Stimulated activated CD4-positive, alpha-beta T cell treated with anti-CD3 and anti-CD28 coated beads, Interleukin-1b, Interleukin-23, amount 100 ng/mL, for 1 hour (primary cell): ENCODE data around the gene ARHGAP28.
"Not testable (repeated sequence)": the region's sequence is repeated elsewhere in the genome, so short reads cannot be mapped to it uniquely, and the experiment has no call there.

Source experiments
- DNase-seq, 2 donors: peaks; one replicate each; pipeline ENCODE4 v3.0.0-alpha.2; 2020; ENCODE audit warnings: low read depth in 2 of 2

The ARHGAP28 gene

GRCh38 chr18:6776188-6776587, 46.7 kb downstream of the ARHGAP28 start:
- no peak for DNase-seq

DNA sequence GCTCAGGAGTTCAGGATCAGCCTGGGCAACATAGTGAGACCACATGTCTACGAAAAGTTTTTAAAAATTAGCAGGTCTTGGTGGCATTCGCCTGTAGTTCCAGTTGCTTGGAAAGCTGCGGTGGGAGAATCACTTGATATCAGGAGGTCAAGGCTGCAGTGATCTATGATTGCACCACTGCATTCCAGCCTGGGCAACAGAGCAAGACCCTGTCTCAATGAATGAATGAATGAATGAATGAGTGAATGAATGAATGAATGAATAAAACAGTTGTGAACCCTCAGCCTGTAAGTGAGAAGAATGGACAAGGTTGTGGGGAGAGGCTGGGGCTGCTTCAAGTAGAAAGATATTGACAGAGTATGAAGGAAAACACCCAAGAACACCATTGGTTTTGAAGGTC, 48.0 kb downstream of the ARHGAP28 start:
- DNase-seq: no peak

GRCh38 chr18:6778459-6779247, 49.1 kb downstream of the ARHGAP28 start:
- DNase-seq: no peak

GRCh38 chr18:6781142-6781714, 51.7 kb downstream of the ARHGAP28 start:
- DNase-seq: no peak

DNA sequence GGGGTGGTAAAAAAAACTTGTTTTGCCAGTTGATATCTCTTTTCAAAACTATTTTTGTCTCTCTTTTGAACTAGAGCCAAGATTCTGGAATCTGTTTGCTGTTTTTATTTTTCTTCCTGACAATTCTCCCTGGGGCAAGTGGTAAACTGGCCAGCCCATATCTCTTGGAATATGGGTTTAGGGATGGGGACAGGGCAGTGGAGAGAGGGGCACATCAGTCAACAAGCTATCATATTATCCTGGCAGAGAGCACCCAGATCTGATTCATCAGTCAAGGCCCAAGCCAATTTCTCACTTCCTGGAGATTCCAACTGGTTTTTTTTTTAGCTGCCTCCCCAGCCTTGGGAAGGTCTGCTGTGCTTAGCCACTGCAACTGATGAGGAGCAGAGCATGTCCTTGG, 52.3 kb downstream of the ARHGAP28 start:
- no peak for DNase-seq

GRCh38 chr18:6782861-6783260, 53.3 kb downstream of the ARHGAP28 start:
- no peak for DNase-seq

GRCh38 chr18:6784046-6784445, 54.5 kb downstream of the ARHGAP28 start:
- DNase-seq: no peak

GRCh38 chr18:6785001-6785400, 55.5 kb downstream of the ARHGAP28 start:
- DNase-seq: no peak

- no peak for DNase-seq
Measured at GRCh38 chr18:6785411-6785810, 55.9 kb downstream of the ARHGAP28 start.

DNA sequence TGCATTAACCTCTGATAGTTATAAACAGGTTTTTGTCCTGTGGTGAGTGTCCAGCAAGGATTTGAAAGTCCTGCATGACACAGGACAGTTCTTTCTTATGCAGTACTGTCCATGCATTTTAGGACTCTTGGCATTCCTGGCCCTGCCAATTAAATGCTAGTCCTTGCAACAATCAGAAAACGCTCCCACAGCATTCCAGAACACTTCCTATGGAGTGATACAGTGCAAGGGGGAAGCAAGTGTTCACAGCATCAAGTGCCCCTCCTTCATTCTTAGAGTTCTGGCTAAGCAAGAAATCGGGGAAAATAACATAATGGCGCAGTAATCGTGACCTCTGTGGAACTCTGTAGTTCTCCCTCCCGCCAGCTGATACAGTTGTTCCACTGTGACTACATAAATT, 62.9 kb downstream of the ARHGAP28 start:
- DNase-seq: no peak

DNA sequence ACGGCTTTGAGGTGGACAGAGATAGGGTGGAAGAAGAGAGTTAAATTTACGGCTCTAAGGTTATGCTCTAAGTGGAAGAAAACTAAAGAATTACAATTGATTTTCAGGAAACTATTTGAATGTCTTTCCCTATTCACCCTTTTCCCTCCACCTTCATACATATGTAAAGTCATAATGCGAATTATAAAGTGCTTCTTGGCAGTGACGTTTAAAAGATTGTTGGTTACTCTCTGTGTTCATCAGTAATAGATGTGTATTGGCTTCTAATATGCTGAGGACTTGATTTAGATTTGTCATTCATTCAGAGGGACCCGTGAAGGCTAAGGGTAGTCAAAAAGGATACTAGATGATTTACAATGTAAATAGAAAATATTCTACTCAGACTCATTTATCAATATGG, 63.9 kb downstream of the ARHGAP28 start:
- no peak for DNase-seq

- no peak for DNase-seq
Measured at GRCh38 chr18:6793986-6794385, 64.5 kb downstream of the ARHGAP28 start.

- no peak for DNase-seq
Measured at GRCh38 chr18:6795307-6795706, 65.8 kb downstream of the ARHGAP28 start.

GRCh38 chr18:6796511-6796910, 67.0 kb downstream of the ARHGAP28 start:
- no peak for DNase-seq

DNA sequence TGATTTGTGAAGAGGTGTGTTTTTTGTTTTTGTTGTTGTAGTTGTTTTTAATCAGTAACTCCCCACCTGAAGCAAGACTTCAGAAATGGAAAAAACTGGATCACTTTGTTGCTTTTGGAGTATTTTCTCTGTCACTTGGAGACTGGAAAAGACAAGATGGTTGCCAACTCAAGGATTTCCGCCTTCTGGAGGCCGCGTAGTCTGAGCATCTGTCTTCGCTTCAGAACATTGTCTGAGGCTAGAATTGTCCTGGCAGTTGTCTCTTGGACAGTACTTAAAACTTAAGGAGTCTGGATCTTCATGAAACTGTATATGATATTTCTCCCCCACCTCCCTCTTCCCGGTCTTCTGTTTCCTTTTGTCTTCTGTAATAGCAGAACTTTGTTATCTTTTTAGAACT, 67.7 kb downstream of the ARHGAP28 start:
- no peak for DNase-seq

DNA sequence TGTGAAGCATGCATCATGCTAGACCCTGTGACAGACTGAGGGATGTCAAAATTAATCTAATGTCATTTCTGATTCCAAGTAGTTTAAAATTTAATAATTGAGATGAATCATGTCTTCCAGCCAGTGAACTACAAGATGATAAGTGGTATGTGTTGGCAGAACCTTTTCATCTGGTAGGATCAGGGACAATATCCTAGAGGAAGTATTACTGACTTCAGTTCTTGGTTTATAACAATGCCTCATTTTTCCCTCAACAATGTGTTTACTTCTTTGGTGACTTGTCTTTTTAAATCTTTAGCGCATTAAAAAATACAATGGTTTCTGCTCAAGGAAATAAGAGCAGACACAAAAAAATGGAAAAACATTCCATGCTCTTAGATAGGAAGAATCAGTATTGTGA, 69.4 kb downstream of the ARHGAP28 start:
- no peak for DNase-seq

DNA sequence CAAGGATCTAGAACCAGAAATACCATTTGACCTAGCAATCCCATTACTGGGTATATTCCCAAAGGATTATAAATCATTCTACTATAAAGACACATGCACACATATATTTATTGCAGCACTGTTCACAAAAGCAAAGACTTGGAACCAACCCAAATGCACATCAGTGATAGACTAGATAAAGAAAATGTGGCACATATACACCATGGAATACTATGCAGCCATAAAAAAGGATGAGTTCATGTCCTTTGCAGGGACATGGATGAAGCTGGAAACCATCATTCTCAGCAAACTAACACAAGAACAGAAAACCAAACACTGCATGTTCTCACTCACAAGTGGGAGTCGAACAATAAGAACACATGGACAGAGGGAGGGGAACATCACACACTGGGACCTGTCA, 70.8 kb downstream of the ARHGAP28 start:
- not testable (repeated sequence) for DNase-seq

DNA sequence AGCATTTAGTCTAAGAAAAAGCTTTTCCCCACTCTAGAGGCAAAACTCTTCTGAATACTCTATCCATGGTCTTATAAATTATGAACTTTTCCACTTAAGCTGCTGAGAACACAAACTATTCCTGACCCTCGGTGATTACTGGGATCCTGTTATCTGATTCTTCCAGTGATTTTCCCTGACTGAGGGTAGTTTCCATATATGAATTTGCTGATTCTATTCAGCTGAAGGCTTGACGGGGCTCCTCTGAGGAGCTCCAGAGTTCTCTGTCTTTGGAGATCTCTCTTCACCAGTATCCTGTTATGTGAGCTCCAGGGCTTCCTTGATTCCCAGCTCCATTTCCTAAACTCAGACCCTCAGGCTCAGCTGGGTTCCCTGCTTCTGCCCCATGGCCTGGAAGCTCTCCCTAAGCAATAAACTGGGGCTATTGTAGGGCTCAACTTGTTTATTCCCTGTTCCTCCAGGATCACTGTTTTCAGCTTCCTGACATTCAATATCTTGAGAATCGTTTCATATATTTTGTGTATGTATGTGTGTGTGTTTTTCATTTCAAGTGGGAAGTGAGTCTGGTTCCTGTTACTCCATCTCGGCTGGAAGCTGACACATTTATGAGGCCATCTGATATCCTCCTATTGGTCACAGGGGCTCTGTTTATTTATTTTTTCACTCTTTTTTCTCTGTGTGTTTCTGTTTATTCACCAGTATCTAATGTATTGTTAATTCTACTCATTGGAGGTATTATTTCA, 78.2 kb downstream of the ARHGAP28 start:
- no peak for DNase-seq

- DNase-seq: no peak
Measured at GRCh38 chr18:6810191-6810590, 80.7 kb downstream of the ARHGAP28 start.

DNA sequence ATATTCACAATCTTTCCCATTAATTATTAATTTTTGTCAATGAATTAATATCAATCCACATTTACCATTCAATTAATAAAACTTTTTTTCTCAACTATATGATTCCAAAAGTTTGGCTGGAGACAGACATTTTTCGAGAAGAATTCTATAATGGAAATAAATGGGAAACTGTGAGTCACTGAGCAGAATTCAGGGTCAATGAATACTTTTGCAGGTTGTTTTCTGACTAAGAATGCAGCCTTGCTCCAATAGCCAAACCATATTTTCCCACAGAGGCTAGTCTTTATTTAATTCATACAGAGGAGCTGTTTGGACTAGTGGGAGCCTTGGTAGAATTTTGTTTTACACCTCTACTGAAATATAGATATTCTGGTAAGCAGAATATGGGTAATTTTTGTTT, 82.3 kb downstream of the ARHGAP28 start:
- DNase-seq: no peak

DNA sequence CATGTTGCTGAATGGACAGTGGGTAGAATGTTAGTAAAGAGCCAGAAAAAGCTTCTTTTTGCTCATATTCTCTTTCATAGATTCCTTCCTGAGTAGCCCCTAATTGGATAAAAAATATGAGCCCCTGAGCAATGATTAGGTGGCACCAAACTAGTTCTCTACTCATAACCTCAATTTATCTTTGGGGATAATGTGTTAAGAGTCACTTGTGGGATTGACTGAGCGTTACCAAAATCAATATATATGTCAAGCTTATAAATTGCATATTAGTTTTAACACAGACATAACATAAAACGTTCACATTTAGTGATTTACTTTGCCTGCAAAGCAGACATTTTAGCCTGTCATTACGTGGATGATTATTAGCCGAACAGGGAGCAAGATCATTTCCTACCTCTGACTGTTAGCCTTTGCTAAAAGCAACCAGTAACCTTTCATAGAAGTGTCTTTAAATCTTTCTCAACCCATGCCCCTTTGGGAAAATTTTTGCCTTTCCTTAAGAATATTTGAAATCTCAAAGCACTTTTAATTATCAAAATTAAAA, 85.4 kb downstream of the ARHGAP28 start:
- no peak for DNase-seq

- no peak for DNase-seq
Measured at GRCh38 chr18:6816154-6816553, 86.6 kb downstream of the ARHGAP28 start.

- no peak for DNase-seq
Measured at GRCh38 chr18:6819332-6819731, 89.8 kb downstream of the ARHGAP28 start.
